H9 (cell line): ENCODE data around the gene S100A6. TPM values are rescaled to one million over a fixed set of nuclear protein-coding genes. Genes with fewer than 3 reads are reported as not detected.
"Not testable (repeated sequence)": the region's sequence is repeated elsewhere in the genome, so short reads cannot be mapped to it uniquely, and the experiment has no call there.

Experiments
- DNase-seq: peaks from one replicate; pipeline ENCODE4 v3.0.0-alpha.2; 2017
- H2AFZ ChIP-seq: one replicate; pipeline ENCODE4 v1.6.1; 2013; ENCODE audit warnings: mild to moderate bottlenecking, low read length, control low read depth, moderate library complexity
- H2AK5ac ChIP-seq: 2 replicates; pipeline ENCODE4 v1.6.1; 2013; ENCODE audit warnings: low read length, control low read depth, mixed read lengths; ENCODE audit not compliant: insufficient read length
- H2BK120ac ChIP-seq: one replicate; pipeline ENCODE4 v1.6.1; 2013; ENCODE audit warnings: low read depth, mild to moderate bottlenecking, low read length, control low read depth, inconsistent platforms; ENCODE audit not compliant: poor library complexity, severe bottlenecking
- H2BK12ac ChIP-seq: 2 replicates; pipeline ENCODE4 v1.6.1; 2013; ENCODE audit warnings: low read length, control low read depth, mixed read lengths, low read depth; ENCODE audit not compliant: insufficient read length
- H2BK15ac ChIP-seq: 2 replicates; pipeline ENCODE4 v1.6.1; 2013; ENCODE audit warnings: low read depth, low read length, control low read depth
- H2BK20ac ChIP-seq: one replicate; pipeline ENCODE4 v1.6.1; 2013; ENCODE audit warnings: low read depth, mild to moderate bottlenecking, low read length, control low read depth, inconsistent platforms; ENCODE audit not compliant: poor library complexity, severe bottlenecking
- H2BK5ac ChIP-seq: 2 replicates; pipeline ENCODE4 v1.6.1; 2013; ENCODE audit warnings: low read length, control low read depth, mixed read lengths; ENCODE audit not compliant: insufficient read length
- H3K14ac ChIP-seq: 2 replicates; pipeline ENCODE4 v1.6.1; 2013; ENCODE audit warnings: low read length, control low read depth; ENCODE audit not compliant: insufficient read depth
- H3K18ac ChIP-seq: 2 replicates; pipeline ENCODE4 v1.6.1; 2013; ENCODE audit warnings: low read depth, mild to moderate bottlenecking, mixed read lengths, low read length, control low read depth; ENCODE audit not compliant: insufficient read length
- H3K23ac ChIP-seq: 2 replicates; pipeline ENCODE4 v1.6.1; 2013; ENCODE audit warnings: low read length, control low read depth, mixed read lengths, low read depth; ENCODE audit not compliant: insufficient read length
- H3K23me2 ChIP-seq: 2 replicates; pipeline ENCODE4 v1.6.1; 2013; ENCODE audit warnings: low read depth, mild to moderate bottlenecking, mixed read lengths, low read length, control low read depth; ENCODE audit not compliant: insufficient read length, poor library complexity, severe bottlenecking
- H3K27ac ChIP-seq: 2 replicates; pipeline ENCODE4 v1.5.1; 2013; ENCODE audit warnings: low read length, control low read depth, mixed read lengths, low read depth; ENCODE audit not compliant: insufficient read length
- H3K27me3 ChIP-seq: 2 replicates; pipeline ENCODE4 v1.6.1; 2013; ENCODE audit warnings: low read length, control low read depth, inconsistent platforms; ENCODE audit not compliant: insufficient read depth
- H3K4ac ChIP-seq: 2 replicates; pipeline ENCODE4 v1.6.1; 2013; ENCODE audit warnings: low read depth, mild to moderate bottlenecking, control low read depth, inconsistent platforms, low read length, moderate library complexity
- H3K4me1 ChIP-seq: 2 replicates; pipeline ENCODE4 v1.6.1; 2013; ENCODE audit warnings: low read length, control low read depth, inconsistent platforms; ENCODE audit not compliant: insufficient read depth
- H3K4me2 ChIP-seq: 2 replicates; pipeline ENCODE4 v1.6.1; 2013; ENCODE audit warnings: low read length, control low read depth, mixed read lengths; ENCODE audit not compliant: insufficient read length, insufficient read depth
- H3K56ac ChIP-seq: 2 replicates; pipeline ENCODE4 v1.6.1; 2013; ENCODE audit warnings: low read depth, mild to moderate bottlenecking, mixed read lengths, low read length, control low read depth; ENCODE audit not compliant: insufficient read length
- H3K79me1 ChIP-seq: 2 replicates; pipeline ENCODE4 v1.6.1; 2013; ENCODE audit warnings: low read depth, mild to moderate bottlenecking, moderate library complexity, low read length, control low read depth, inconsistent platforms; ENCODE audit not compliant: insufficient read depth, poor library complexity, severe bottlenecking
- H3K79me2 ChIP-seq: 2 replicates; pipeline ENCODE4 v1.6.1; 2013; ENCODE audit warnings: low read length, control low read depth, inconsistent platforms; ENCODE audit not compliant: insufficient read depth
- H3K9ac ChIP-seq: 2 replicates; pipeline ENCODE4 v1.6.1; 2013; ENCODE audit warnings: low read length, control low read depth, mixed read lengths; ENCODE audit not compliant: insufficient read length; ENCODE audit errors: extremely low read depth
- H3K9me3 ChIP-seq: one replicate; pipeline ENCODE4 v1.6.1; 2013; ENCODE audit warnings: low read depth, low read length, inconsistent platforms; ENCODE audit not compliant: control insufficient read depth
- H3T11ph ChIP-seq: one replicate; pipeline ENCODE4 v1.6.1; 2013; ENCODE audit warnings: mild to moderate bottlenecking, low read length, control low read depth, inconsistent platforms
- H4K20me1 ChIP-seq: one replicate; pipeline ENCODE4 v1.6.1; 2013; ENCODE audit not compliant: control insufficient read depth, insufficient read length, insufficient read depth
- H4K5ac ChIP-seq: 2 replicates; pipeline ENCODE4 v1.6.1; 2013; ENCODE audit warnings: low read depth, mild to moderate bottlenecking, mixed read lengths, low read length, control low read depth; ENCODE audit not compliant: insufficient read length
- H4K8ac ChIP-seq: replicated peaks from 2 replicates; pipeline ENCODE4 v1.6.1; 2013; ENCODE audit warnings: low read length, control low read depth, mixed read lengths, low read depth; ENCODE audit not compliant: insufficient read length
- H4K91ac ChIP-seq: 2 replicates; pipeline ENCODE4 v1.6.1; 2013; ENCODE audit warnings: low read depth, mild to moderate bottlenecking, moderate library complexity, mixed read lengths, low read length, control low read depth; ENCODE audit not compliant: insufficient read length
- H3K27ac Mint-ChIP-seq, 3 experiments: 2 replicates in 2 of 3; 3 replicates in 1 of 3; pipeline ENCODE4 v1.8.0; 2020 to 2021; ENCODE audit warnings: mixed read lengths in 3 of 3, mild to moderate bottlenecking in 1 of 3, moderate library complexity in 1 of 3
- H3K27me3 Mint-ChIP-seq: 2 replicates; pipeline ENCODE4 v1.8.0; 2021; ENCODE audit warnings: low read depth, mild to moderate bottlenecking, moderate library complexity, mixed read lengths
- H3K36me3 Mint-ChIP-seq, 3 experiments: 2 replicates in 2 of 3; 3 replicates in 1 of 3; pipeline ENCODE4 v1.8.0; 2020 to 2021; ENCODE audit warnings: low read depth in 3 of 3, mixed read lengths in 3 of 3; ENCODE audit not compliant: insufficient read depth in 1 of 3
- H3K4me1 Mint-ChIP-seq, 2 experiments: 2 replicates each; pipeline ENCODE4 v1.8.0; 2020; ENCODE audit warnings: mixed read lengths in 2 of 2
- H3K4me3 Mint-ChIP-seq, 2 experiments: 2 replicates in 1 of 2; 3 replicates in 1 of 2; pipeline ENCODE4 v1.8.0; 2020 to 2021; ENCODE audit warnings: mild to moderate bottlenecking in 2 of 2, mixed read lengths in 2 of 2, moderate library complexity in 1 of 2
- H3K9me3 Mint-ChIP-seq, 2 experiments: 2 replicates in 1 of 2; 3 replicates in 1 of 2; pipeline ENCODE4 v1.8.0; 2020; ENCODE audit warnings: mild to moderate bottlenecking in 2 of 2, mixed read lengths in 2 of 2, moderate library complexity in 1 of 2
- WGBS: extraction: QIAGEN DNeasy Blood & Tissue Kit; methylation state at CpG from one replicate; pipeline ENCODE4 v1.1.7; 2013; ENCODE audit warnings: missing lambda C conversion rate, low lambda C conversion rate, mixed read lengths; ENCODE audit not compliant: insufficient read length; ENCODE audit errors: extremely low coverage; 5-methylcytosine and 5-hydroxymethylcytosine counted together
- total RNA-seq: library from RNA; stranded (reverse); gene quantifications from 2 replicates; pipeline ENCODE4 v1.2.1, GENCODE V29; 2021

The S100A6 gene
- total RNA-seq, 1 experiment from 2014 or later = not detected

- H3K4me1 ChIP-seq, H4K8ac ChIP-seq, H3K79me1 ChIP-seq, H3K27ac Mint-ChIP-seq, H2BK120ac ChIP-seq, H3K79me2 ChIP-seq, H2BK12ac ChIP-seq, H3K18ac ChIP-seq, H3K23me2 ChIP-seq, H2AFZ ChIP-seq, H2BK5ac ChIP-seq, H2BK20ac ChIP-seq, H2AK5ac ChIP-seq, H4K91ac ChIP-seq, H2BK15ac ChIP-seq, H3K27me3 Mint-ChIP-seq, H3K14ac ChIP-seq, H4K5ac ChIP-seq, H3K4me3 Mint-ChIP-seq, H3T11ph ChIP-seq, H3K4me2 ChIP-seq, H3K36me3 Mint-ChIP-seq, H3K9ac ChIP-seq, DNase-seq, H3K27ac ChIP-seq, H3K56ac ChIP-seq, H3K9me3 ChIP-seq, H4K20me1 ChIP-seq, H3K23ac ChIP-seq, H3K4ac ChIP-seq, H3K27me3 ChIP-seq: not testable (repeated sequence)
- WGBS = no CpG with 5 or more reads among the region's 35 CpGs
- peaks cover 17 to 22% of the 10 kb centered on the region in 2 experiments for H3K4me1 Mint-ChIP-seq
- H3K9me3 Mint-ChIP-seq = peaks cover 12 to 15% of the 10 kb centered on the region in 2 experiments; a peak in 4 of 5 replicates
Measured at GRCh38 chr1:153575081-153575491, 39.3 kb upstream of the S100A6 start.
